GM10248 (cell line): Measurements from ENCODE around the gene GEMIN8.

ENCODE experiments used
- CTCF ChIA-PET: fragments of 300-600 bp; sonication (Branson Sonifier 250); formaldehyde crosslinking; extraction: SDS; loops from one replicate; lab custom pipeline; 2021; ENCODE audit warnings: antibody characterized with exemption; lab: Yijun Ruan, JAX
- POLR2A ChIA-PET: fragments of 350-650 bp; sonication (Branson Sonifier 250); formaldehyde crosslinking; extraction: SDS; loops from one replicate; lab custom pipeline; 2020; ENCODE audit warnings: antibody characterized with exemption; lab: Yijun Ruan, JAX
- DNase-seq: peaks from one replicate; pipeline ENCODE4 v3.0.0; 2012; ENCODE audit errors: extremely low spot score
- TF ChIP-seq, protein P1 (sequence below): IDR thresholded peaks from 2 replicates; pipeline ENCODE4 v1.5.1; 2012; ENCODE audit warnings: mild to moderate bottlenecking, low read depth; ENCODE audit errors: extremely low read depth, missing control alignments, control extremely low read depth

Gene GEMIN8

DNA sequence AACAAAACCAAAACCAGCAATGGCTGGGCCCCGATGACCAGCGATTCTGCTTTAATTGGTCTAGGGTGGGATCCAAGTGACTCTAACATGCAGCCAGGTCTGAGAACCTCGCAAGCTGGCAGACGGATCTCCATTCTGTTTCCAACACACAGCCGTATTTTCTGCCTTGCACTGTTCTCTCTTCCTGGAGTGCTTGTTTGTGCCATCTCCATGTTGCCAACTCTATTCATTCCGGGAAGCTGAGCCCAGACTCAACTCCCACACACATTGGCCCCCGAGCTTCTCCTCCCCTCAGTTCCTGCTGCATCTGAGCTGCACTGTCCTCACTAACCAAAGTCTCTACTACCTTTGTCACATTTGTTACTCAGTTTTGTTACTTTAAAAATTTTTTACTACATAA lies 35.6 kb downstream of the GEMIN8 start:
- TF ChIP-seq, protein P1, sequence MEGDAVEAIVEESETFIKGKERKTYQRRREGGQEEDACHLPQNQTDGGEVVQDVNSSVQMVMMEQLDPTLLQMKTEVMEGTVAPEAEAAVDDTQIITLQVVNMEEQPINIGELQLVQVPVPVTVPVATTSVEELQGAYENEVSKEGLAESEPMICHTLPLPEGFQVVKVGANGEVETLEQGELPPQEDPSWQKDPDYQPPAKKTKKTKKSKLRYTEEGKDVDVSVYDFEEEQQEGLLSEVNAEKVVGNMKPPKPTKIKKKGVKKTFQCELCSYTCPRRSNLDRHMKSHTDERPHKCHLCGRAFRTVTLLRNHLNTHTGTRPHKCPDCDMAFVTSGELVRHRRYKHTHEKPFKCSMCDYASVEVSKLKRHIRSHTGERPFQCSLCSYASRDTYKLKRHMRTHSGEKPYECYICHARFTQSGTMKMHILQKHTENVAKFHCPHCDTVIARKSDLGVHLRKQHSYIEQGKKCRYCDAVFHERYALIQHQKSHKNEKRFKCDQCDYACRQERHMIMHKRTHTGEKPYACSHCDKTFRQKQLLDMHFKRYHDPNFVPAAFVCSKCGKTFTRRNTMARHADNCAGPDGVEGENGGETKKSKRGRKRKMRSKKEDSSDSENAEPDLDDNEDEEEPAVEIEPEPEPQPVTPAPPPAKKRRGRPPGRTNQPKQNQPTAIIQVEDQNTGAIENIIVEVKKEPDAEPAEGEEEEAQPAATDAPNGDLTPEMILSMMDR: no peak
- DNase-seq: no peak
- CTCF ChIA-PET: interaction anchor here (3.6 kb wide), 1 partner anchor 12 kb away, joined by 10 read pairs; no protein-coding TSS in a partner anchor
- POLR2A ChIA-PET: no interaction called here

DNA sequence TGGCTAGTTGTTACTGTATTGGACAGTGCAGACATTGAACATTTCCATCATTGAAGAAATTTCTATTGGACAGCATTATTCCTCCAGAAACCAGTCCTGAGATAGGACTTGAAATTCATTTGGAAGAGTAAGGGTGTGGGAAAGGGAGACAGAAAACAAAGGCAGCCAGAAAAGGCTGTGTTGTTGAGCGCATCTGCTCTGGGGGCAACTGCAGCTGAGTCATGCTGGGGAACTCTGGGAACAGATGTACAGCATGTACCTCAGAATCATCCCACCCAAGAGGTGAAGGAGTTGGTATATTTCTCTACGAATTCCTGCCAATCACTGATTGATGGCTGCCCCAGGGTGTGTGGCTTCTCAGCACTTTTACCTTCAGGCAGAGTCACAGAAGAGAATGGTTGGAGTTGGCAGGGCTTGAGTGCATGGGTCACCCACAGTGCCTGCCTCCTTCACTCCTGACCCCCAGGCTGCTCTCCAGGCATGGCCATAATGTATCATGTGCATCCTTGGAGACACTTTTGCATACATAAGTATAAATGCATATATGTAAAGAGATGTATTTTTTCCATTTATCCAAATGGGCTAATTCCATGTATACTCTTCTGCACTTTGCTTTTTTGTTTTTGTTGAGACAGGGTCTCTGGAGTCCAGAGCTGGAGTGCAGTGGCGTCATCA lies 39.4 kb downstream of the GEMIN8 start:
- CTCF ChIA-PET: interaction anchor here (3.6 kb wide), 1 partner anchor 8 kb away, joined by 10 read pairs; no protein-coding TSS in a partner anchor
- no peak for DNase-seq
- POLR2A ChIA-PET: no interaction called here
- TF ChIP-seq, protein P1: no peak

DNA sequence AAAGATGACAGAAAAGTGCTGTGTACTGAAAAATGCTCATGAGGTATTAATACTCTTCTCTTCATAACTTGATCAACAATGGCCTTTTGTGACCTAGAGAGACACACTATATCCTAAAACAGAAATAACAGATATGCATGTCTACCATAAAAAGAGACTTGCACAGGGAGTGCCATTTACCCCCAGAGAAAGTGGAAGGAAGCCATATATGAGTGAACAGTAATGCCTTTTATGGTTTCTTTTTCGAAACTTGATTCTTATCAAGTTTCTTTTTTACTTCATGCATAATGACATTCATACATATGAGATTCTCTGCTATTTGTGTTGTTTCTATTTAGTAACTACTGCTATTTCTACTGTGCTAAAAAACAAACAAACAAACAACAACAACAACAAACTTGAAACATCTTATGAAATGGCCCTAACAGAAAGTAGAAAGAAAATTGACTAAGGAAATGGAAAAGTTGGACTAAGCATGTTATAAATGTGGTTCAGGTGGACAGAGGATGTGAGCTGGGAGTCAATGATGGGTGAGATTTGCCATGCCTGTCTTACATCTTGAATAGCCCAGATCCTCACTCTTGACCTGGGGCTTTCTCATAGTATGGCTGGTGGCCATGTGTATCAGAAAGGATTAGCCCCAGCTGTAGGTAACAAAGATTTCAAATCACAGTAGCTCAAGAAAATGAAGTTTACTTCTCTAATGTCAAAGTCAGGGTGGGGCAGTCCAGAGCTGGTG lies 43.8 kb downstream of the GEMIN8 start:
- DNase-seq: no peak
- ChIA-PET POLR2A (no interaction called here), CTCF (no interaction called here)
- TF ChIP-seq, protein P1: no peak

DNA sequence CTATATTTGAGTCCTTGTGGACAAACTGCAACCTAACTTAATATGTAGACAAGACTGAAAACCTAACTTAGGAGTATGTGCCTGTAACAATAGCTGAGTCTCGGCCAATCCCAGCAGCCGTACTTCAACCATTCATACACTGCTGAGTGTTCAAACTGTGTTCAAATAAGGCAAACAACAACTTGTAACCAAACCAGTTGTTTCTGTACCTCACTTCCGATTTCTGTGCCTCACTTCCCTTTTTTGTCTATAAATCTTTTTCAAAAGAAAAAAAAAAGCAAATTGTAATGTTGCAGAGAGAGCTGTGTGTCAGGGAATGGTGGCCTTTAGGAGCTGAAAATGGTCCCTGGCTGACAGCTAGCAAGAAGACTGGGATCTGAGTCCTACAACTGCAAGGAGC lies 46.0 kb downstream of the GEMIN8 start:
- no peak for DNase-seq
- CTCF ChIA-PET: no interaction called here
- POLR2A ChIA-PET: no interaction called here
- TF ChIP-seq, protein P1: no peak

DNA sequence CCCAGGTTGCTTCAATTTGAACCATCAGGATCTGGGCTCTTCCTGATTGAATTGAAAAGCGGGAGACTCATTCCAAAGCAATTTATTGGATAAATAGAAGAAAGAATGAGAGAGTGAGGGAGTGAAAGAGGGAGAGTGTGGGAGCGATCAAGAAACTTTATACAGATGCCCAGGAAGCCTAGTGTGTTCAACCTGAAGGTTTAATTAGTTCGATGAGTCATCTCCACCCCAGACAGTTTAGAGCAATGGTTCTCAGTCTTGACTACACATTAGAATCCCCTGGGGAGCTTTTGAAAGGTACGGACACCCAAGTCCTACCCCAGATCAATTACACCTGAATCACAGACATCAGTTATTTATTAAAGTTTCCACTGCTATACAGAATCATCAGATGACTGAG lies 61.5 kb downstream of the GEMIN8 start:
- no peak for DNase-seq
- CTCF ChIA-PET: no interaction called here

DNA sequence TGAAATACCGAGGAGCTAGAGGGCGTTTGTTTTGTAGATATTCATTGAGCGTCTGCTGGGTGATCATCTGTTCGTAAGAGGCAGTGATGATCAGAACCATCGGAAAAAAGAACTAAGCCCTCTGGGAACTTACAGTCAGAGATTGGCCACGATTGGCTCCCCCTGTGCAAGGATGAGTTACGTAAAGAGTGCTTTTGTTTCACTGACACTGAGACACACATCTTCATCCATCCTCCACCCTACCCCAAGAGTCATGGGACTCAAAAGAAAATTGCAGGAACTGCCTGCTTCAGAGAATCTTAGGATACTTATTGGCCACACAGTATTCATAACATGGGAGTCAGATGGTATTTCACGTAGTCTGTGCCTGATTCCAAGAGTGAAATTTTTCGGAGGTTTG lies 62.1 kb downstream of the GEMIN8 start:
- TF ChIP-seq, protein P1: no peak
- no peak for DNase-seq
- ChIA-PET CTCF (no interaction called here), POLR2A (no interaction called here)

More for the DNA sequence above, 61.5 kb downstream of the GEMIN8 start:
- POLR2A ChIA-PET: no interaction called here
- TF ChIP-seq, protein P1: no peak
